ENCODE data around the gene DNAJC22. TPM values are rescaled to one million over a fixed set of nuclear protein-coding genes. Genes with fewer than 3 reads are reported as not detected.

The DNAJC22 gene
- total RNA-seq, 1 experiment from 2014 or later, result 27.7 TPM

DNA sequence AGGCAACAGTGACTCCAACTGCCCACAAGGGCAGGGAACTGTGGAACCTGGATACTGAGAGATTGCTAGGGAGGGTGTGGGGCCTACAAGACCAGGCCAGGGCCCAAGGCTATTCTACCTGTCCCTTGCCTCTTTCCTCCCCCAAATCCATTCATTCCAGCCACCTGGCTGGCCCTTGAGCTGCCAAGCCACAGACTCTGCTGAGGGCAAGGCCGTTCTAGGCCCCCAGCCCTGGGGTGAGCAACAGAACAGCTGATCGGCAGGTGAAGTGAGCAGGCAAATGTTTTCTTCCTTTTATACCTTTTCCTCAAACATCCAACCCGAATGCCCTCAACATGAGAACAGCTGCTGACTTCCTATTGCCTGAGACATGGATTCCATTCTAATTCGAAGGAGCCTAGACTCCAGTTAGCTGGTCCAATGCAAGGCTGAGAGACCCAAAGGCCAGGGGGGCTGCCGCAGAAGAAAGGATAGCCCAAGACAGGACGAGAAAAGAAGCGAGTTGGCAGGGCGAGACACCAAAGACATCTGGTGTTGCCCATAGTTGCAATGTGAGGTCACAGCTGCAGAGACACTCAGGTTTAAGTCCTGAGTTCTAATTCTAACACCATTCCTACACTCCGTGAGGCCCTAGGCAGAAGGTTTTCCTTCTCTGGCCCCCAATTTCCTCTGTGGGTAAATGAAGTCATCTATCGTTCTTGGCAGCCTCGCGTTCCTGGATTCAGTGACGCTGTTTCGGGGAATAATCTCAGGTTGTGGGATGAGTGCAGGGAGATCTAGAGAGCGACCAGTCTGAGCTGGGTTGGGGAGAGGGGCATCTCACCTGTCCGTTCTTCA lies 11.4 kb upstream of the DNAJC22 start:
- ATAC-seq, result no peak
- ChIA-PET POLR2A (interaction anchor here (1.0 to 1.4 kb wide), 3 partner anchors 8 to 13 kb away, joined by 3 to 5 read pairs (median 3); partner anchors contain the start of gene TROAP), RAD21 (ENCODE audit: low non-redundant PET in 1 of 2, low total read pairs in 2 of 2, uncharacterized antibody in 2 of 2, unreplicated experiment in 2 of 2) (no interaction called here), CTCF (interaction anchor here (1.2 kb wide), 1 partner anchor 13 kb away, joined by 3 read pairs; the partner anchor contains the start of gene TROAP)
- Histone ChIP-seq H3K79me2 (ENCODE audit: insufficient read depth, low read length) (no peaks in the 10 kb centered on the region), H3K4me2 (ENCODE audit: low read length) (no peak overlapping the region), H3K36me3 (ENCODE audit: control insufficient read depth in 1 of 2, insufficient read depth in 2 of 2, low read length in 2 of 2) (peaks cover 2 to 4% of the 10 kb centered on the region in 2 experiments; a peak in 2 of 4 replicates), H4K20me1 (ENCODE audit: insufficient read depth) (no peaks in the 10 kb centered on the region), H2AFZ (ENCODE audit: low read depth, low read length, poor library complexity, severe bottlenecking) (no peak overlapping the region), H3K9me2 (ENCODE audit: insufficient read depth) (no peaks in the 10 kb centered on the region), H3K9me3 (ENCODE audit: control insufficient read depth in 1 of 2, insufficient read depth in 1 of 2, low read depth in 1 of 2, low read length in 2 of 2) (no peaks in the 10 kb centered on the region), H3K4me3 (replicated peaks in 1 of 2; ENCODE audit: low read depth in 1 of 2, low read length in 2 of 2) (no peak overlapping the region), H3K9ac (ENCODE audit: low read length) (no peak overlapping the region), H3K27ac (ENCODE audit: low read depth, low read length) (no peak overlapping the region), H3K4me1 (ENCODE audit: control insufficient read depth in 1 of 2, insufficient read depth in 2 of 2, low read length in 2 of 2) (peaks cover 16 to 46% of the 10 kb centered on the region in 2 experiments), H3K27me3 (ENCODE audit: insufficient read depth, low read length) (no peaks in the 10 kb centered on the region)
- intact Hi-C loops (cut with micrococcal nuclease), result no loop called here
- no peak for DNase-seq (ENCODE audit: low read depth, low spot score)
- BruUV-seq (replicated peaks), result TSS peak; percentile 32
- TF ChIP-seq, protein P1, sequence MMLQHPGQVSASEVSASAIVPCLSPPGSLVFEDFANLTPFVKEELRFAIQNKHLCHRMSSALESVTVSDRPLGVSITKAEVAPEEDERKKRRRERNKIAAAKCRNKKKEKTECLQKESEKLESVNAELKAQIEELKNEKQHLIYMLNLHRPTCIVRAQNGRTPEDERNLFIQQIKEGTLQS (IDR thresholded peaks at IDR 0.05), result no peak
- TF ChIP-seq POLR2AphosphoS5 (IDR thresholded peaks at IDR 0.05; ENCODE audit: low read depth, low read length) (no peak), SIN3A (IDR thresholded peaks at IDR 0.05; ENCODE audit: low read depth) (no peak), MAX (IDR thresholded peaks at IDR 0.05) (no peak), CTCF (IDR thresholded peaks at IDR 0.05 in 2 of 3, conservative IDR thresholded peaks at IDR 0.05 in 1 of 3; ENCODE audit: borderline replicate concordance in 1 of 3, insufficient read depth in 1 of 3, low read depth in 2 of 3, low read length in 2 of 3) (no peak), EZH2 (IDR thresholded peaks at IDR 0.05) (no peak), JUND (IDR thresholded peaks at IDR 0.05) (no peak), EGR1 (IDR thresholded peaks at IDR 0.05; ENCODE audit: low read depth) (no peak), POLR2A (IDR thresholded peaks at IDR 0.05; ENCODE audit: borderline replicate concordance, extremely low read depth, insufficient read depth, insufficient read length) (no peak), YY1 (IDR thresholded peaks at IDR 0.05; ENCODE audit: extremely low read depth, insufficient replicate concordance, low read depth, low read length) (no peak), CBX3 (IDR thresholded peaks at IDR 0.05; ENCODE audit: low read depth) (no peak), ZFX (IDR thresholded peaks at IDR 0.05) (no peak), ELF1 (IDR thresholded peaks at IDR 0.05; ENCODE audit: borderline replicate concordance, low read depth) (no peak), CEBPB (IDR thresholded peaks at IDR 0.05; ENCODE audit: low read depth) (no peak), EZH2phosphoT487 (IDR thresholded peaks at IDR 0.05; ENCODE audit: borderline replicate concordance) (no peak)
